Glutamatergic neuron (in vitro differentiated cells): ENCODE data around the gene PCDHGA1. TPM values are rescaled to one million over a fixed set of nuclear protein-coding genes. Genes with fewer than 3 reads are reported as not detected.

Source experiments
- DNase-seq: peaks from one replicate; pipeline ENCODE4 v3.0.0; 2022
- H3K27ac Mint-ChIP-seq: one replicate; pipeline ENCODE4 v1.8.0; 2020; ENCODE audit warnings: mild to moderate bottlenecking, mixed read lengths, inconsistent platforms; ENCODE audit not compliant: unreplicated experiment
- H3K27me3 Mint-ChIP-seq: one replicate; pipeline ENCODE4 v1.8.0; 2020; ENCODE audit warnings: mild to moderate bottlenecking, moderate library complexity, mixed read lengths, inconsistent platforms; ENCODE audit not compliant: unreplicated experiment
- H3K36me3 Mint-ChIP-seq: one replicate; pipeline ENCODE4 v1.8.0; 2020; ENCODE audit warnings: mild to moderate bottlenecking, mixed read lengths, inconsistent platforms; ENCODE audit not compliant: unreplicated experiment
- H3K4me1 Mint-ChIP-seq: one replicate; pipeline ENCODE4 v1.8.0; 2020; ENCODE audit warnings: mild to moderate bottlenecking, low read depth, mixed read lengths, inconsistent platforms; ENCODE audit not compliant: unreplicated experiment
- H3K4me3 Mint-ChIP-seq: one replicate; pipeline ENCODE4 v1.8.0; 2020; ENCODE audit warnings: mild to moderate bottlenecking, mixed read lengths, inconsistent platforms; ENCODE audit not compliant: unreplicated experiment
- H3K9me3 Mint-ChIP-seq: one replicate; pipeline ENCODE4 v1.8.0; 2020; ENCODE audit warnings: mild to moderate bottlenecking, moderate library complexity, mixed read lengths, inconsistent platforms; ENCODE audit not compliant: unreplicated experiment
- total RNA-seq: library from RNA; stranded (reverse); fragmentation: NEBNext Ultra II Directional; extraction: Animal tissue kit (Norgen Biotek cat#: 25700); gene quantifications from one replicate; pipeline ENCODE4 v1.2.1, GENCODE V29; 2021; ENCODE audit not compliant: unreplicated experiment
- TF ChIP-seq, protein P1 (sequence below): fragments of 200-600 bp; sonication (generic); IDR thresholded peaks from one replicate; pipeline ENCODE4 v1.5.0; 2021; ENCODE audit not compliant: partially characterized antibody, unreplicated experiment

The PCDHGA1 gene
- total RNA-seq, 1 donor from 2014 or later, result 4.6 TPM

DNA sequence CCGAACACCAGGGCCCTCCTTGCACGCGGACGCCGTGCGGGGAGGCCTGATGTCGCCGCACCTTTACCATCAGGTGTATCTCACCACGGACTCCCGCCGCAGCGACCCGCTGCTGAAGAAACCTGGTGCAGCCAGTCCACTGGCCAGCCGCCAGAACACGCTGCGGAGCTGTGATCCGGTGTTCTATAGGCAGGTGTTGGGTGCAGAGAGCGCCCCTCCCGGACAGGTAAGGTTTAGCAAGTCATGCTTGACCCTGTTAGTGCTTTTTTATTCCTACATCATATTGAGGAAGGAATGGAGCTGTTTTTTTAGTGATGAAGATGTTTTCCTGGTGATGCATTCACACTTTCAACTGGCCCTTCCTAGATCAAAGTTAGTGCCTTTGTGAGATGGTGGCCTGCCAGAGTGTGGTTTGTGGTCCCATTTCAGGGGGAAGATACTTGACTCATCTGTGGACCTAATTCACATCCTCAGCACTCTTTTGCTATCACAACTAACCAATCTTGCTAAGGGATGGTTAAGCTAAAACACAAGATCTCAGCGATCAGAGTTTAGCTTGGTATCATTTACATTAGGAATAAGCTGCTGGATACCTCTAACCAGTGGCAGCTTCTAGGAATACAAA is 148.1 kb downstream of the PCDHGA1 start:
- peaks cover 8% of the 10 kb centered on the region for H3K9me3 Mint-ChIP-seq
- TF ChIP-seq, protein P1, sequence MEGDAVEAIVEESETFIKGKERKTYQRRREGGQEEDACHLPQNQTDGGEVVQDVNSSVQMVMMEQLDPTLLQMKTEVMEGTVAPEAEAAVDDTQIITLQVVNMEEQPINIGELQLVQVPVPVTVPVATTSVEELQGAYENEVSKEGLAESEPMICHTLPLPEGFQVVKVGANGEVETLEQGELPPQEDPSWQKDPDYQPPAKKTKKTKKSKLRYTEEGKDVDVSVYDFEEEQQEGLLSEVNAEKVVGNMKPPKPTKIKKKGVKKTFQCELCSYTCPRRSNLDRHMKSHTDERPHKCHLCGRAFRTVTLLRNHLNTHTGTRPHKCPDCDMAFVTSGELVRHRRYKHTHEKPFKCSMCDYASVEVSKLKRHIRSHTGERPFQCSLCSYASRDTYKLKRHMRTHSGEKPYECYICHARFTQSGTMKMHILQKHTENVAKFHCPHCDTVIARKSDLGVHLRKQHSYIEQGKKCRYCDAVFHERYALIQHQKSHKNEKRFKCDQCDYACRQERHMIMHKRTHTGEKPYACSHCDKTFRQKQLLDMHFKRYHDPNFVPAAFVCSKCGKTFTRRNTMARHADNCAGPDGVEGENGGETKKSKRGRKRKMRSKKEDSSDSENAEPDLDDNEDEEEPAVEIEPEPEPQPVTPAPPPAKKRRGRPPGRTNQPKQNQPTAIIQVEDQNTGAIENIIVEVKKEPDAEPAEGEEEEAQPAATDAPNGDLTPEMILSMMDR, result no peak
- peaks cover 13% of the 10 kb centered on the region for H3K36me3 Mint-ChIP-seq
- no peak overlapping the region for H3K27ac Mint-ChIP-seq
- peak overlapping the region; percentile 2 for H3K4me3 Mint-ChIP-seq
- DNase-seq, result no peak
- peaks cover 17% of the 10 kb centered on the region for H3K4me1 Mint-ChIP-seq
- H3K27me3 Mint-ChIP-seq, result peaks cover 7% of the 10 kb centered on the region

DNA sequence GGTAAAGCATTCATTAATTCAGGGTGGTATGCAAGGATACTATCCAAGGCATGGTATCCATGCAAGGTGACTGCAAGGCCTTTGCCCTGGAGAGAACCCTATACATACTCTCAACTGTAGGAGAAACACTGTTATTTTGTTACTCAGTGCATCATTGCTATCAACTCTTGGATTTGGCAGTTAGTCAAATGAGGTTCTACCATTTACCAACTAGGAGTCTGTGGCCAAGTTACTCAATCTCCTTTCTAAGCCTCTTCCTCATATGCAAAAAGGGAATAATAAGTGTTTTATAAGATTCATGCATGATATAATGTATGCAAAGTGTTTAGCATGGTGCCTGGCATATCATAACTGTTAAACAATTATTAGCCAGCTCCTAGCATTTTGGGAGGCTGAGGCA is 149.5 kb downstream of the PCDHGA1 start:
- H3K27me3 Mint-ChIP-seq, result peaks cover 7% of the 10 kb centered on the region
- peaks cover 13% of the 10 kb centered on the region for H3K36me3 Mint-ChIP-seq
- H3K27ac Mint-ChIP-seq, result no peak overlapping the region
- no peak for DNase-seq
- peaks cover 26% of the 10 kb centered on the region for H3K4me1 Mint-ChIP-seq
- TF ChIP-seq, protein P1, result no peak
- no peak overlapping the region for H3K4me3 Mint-ChIP-seq
- peaks cover 8% of the 10 kb centered on the region for H3K9me3 Mint-ChIP-seq

DNA sequence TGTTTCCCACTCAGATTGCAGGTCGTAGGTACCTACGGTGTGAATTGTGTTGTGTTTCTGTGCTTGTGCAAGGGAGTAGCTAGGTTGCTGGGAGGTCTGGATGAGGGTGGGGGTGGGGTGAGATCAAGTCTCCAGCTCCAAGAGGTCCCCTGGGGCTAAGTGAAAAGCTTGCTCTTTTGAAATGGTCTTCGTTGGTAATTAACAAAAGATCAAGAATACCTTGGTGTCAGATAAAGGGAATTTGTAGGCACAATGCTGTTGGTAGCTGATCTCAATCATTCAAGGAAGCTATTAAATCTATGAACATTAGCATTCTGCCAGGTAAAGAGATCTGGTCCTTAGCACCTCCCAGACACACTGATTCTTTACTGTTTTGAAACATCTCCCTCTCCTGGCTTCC is 153.6 kb downstream of the PCDHGA1 start:
- DNase-seq, result no peak
- Mint-ChIP-seq H3K4me1 (peaks cover 25% of the 10 kb centered on the region), H3K9me3 (peaks cover 6% of the 10 kb centered on the region), H3K4me3 (peak overlapping the region; percentile 85), H3K27ac (peak overlapping the region; percentile 44), H3K36me3 (peaks cover 11% of the 10 kb centered on the region), H3K27me3 (no peaks in the 10 kb centered on the region)
- TF ChIP-seq, protein P1, result no peak

DNA sequence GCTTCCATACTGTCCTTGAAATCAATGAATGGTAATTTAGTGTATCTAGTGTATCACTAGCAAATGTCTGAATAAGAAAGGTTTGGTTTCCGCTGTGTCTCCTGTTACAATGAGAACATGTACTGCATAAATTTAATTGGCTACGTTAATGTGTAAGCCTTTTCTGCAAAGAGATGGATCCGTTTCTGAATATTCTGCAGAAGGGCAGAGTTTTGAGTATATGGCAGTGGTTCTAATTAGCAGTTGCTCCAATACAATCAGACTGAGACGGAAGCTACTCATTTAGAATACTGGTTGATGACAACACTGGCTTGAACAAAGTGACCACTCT is 154.0 kb downstream of the PCDHGA1 start:
- peaks cover 25% of the 10 kb centered on the region for H3K4me1 Mint-ChIP-seq
- H3K27me3 Mint-ChIP-seq, result peaks cover under 1% of the 10 kb centered on the region
- peak overlapping the region; percentile 44 for H3K27ac Mint-ChIP-seq
- peaks cover 11% of the 10 kb centered on the region for H3K36me3 Mint-ChIP-seq
- H3K4me3 Mint-ChIP-seq, result peak overlapping the region; percentile 85
- H3K9me3 Mint-ChIP-seq, result peaks cover 6% of the 10 kb centered on the region
- no peak for DNase-seq
- TF ChIP-seq, protein P1, result no peak

DNA sequence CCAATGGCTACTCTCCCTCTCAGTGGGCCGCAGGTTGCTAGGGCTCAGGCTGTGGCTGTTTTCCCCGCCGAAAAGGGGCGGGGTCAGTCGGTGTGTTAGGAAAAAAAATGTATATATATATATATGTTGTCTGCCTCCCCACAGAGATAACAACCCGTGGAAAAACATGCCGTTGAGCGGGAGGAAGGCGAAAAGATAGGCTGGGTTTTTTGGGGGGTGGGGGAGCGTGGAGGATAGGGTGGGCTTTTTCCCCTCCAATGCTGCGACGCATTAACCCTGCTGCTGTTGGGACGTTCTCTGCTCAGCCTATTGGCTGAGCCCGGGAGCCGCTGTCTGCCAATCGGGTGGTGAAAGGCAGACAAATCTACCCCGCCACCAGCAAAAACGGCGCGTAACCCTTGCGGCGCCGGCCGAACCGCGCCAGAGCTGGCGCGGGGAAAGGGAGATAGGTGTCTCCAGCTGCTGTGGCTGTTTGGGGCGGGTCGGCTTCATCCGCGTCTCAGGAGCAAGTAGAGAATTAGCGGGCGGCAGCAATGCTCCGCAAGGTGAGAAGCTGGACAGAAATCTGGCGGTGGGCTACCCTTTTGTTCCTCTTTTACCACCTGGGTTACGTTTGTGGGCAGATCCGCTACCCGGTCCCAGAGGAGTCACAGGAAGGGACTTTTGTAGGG is 154.5 kb downstream of the PCDHGA1 start, which contains the start of gene PCDHGC4:
Gene PCDHGC4 (plus strand): TSS at position 390 of the 671 bp plus-strand sequence. CDS start 144 bp downstream, at position 534.
- H3K27me3 Mint-ChIP-seq, result peaks cover 3% of the 10 kb centered on the region
- peak within 1 kb of the TSS; percentile 67 for H3K27ac Mint-ChIP-seq
- H3K36me3 Mint-ChIP-seq, result peaks cover 11% of the 10 kb centered on the region
- H3K9me3 Mint-ChIP-seq, result peaks cover 6% of the 10 kb centered on the region
- TF ChIP-seq, protein P1, result no peak
- peak; percentile 81 for DNase-seq
- peaks cover 22% of the 10 kb centered on the region for H3K4me1 Mint-ChIP-seq
- H3K4me3 Mint-ChIP-seq, result peak within 1 kb of the TSS; percentile 85
